HEK293 (cell line): ENCODE data around the gene DCAF15.

Experiments
- CTCF ChIA-PET: fragments of 350-600 bp; formaldehyde crosslinking; extraction: SDS; loops from one replicate; lab custom pipeline; 2021; ENCODE audit warnings: antibody characterized with exemption; lab: Yijun Ruan, JAX
- POLR2A ChIA-PET: fragments of 300-600 bp; formaldehyde crosslinking; extraction: SDS; loops from one replicate; lab custom pipeline; 2020; ENCODE audit warnings: antibody characterized with exemption, inconsistent platforms; lab: Yijun Ruan, JAX
- H3K27ac ChIP-seq: fragments of 200-500 bp; sonication (Bioruptor generic); 2 replicates; pipeline ENCODE4 v1.5.1; 2014; ENCODE audit warnings: low read depth, low read length, control low read depth, inconsistent platforms; ENCODE audit errors: extremely low read depth
- H3K36me3 ChIP-seq, 2 experiments: fragments of 200-500 bp in 1 of 2; sonication (Bioruptor generic) in 1 of 2; 1 replicate in 1 of 2; 2 replicates in 1 of 2; pipeline ENCODE4 v1.5.1; 2014 to 2017; ENCODE audit warnings: inconsistent platforms in 2 of 2, low read length in 2 of 2; ENCODE audit not compliant: control insufficient read depth in 2 of 2, insufficient read depth in 1 of 2
- H3K4me1 ChIP-seq: fragments of 200-500 bp; sonication (Bioruptor generic); 2 replicates; pipeline ENCODE4 v1.5.1; 2014; ENCODE audit warnings: mild to moderate bottlenecking, low read length, inconsistent platforms; ENCODE audit not compliant: control insufficient read depth, insufficient read depth
- H3K4me3 ChIP-seq: 2 replicates; pipeline ENCODE4 v1.5.1; 2011; ENCODE audit warnings: low read depth, mild to moderate bottlenecking, control low read depth, low read length, moderate library complexity
- H3K9me3 ChIP-seq: fragments of 200-500 bp; sonication (Bioruptor generic); 2 replicates; pipeline ENCODE4 v1.5.1; 2014; ENCODE audit warnings: low read depth, low read length, inconsistent platforms; ENCODE audit not compliant: control insufficient read depth, insufficient read depth
- BCL11A ChIP-seq: fragments of 450-650 bp; formaldehyde crosslinking; IDR thresholded peaks from 2 replicates; pipeline ENCODE4 v1.5.1; 2016; ENCODE audit warnings: low read depth, missing biosample characterization, missing genetic modification characterization
- BCL11B ChIP-seq: fragments of 450-650 bp; formaldehyde crosslinking; IDR thresholded peaks from 2 replicates; pipeline ENCODE4 v1.5.1; 2016; ENCODE audit warnings: low read depth, missing biosample characterization, missing genetic modification characterization
- KLF16 ChIP-seq: fragments of 450-650 bp; formaldehyde crosslinking; IDR thresholded peaks from 2 replicates; pipeline ENCODE4 v1.5.1; 2017; ENCODE audit warnings: missing biosample characterization, missing genetic modification characterization
- PATZ1 ChIP-seq: fragments of 450-650 bp; formaldehyde crosslinking; IDR thresholded peaks from 2 replicates; pipeline ENCODE4 v1.5.1; 2016; ENCODE audit warnings: missing biosample characterization, missing genetic modification characterization
- PRDM4 ChIP-seq: fragments of 450-650 bp; formaldehyde crosslinking; IDR thresholded peaks from 2 replicates; pipeline ENCODE4 v1.5.1; 2017; ENCODE audit warnings: missing biosample characterization, missing genetic modification characterization
- ZNF24 ChIP-seq: fragments of 450-650 bp; formaldehyde crosslinking; IDR thresholded peaks from 2 replicates; pipeline ENCODE4 v1.5.1; 2016; ENCODE audit warnings: missing biosample characterization, missing genetic modification characterization
- ZNF341 ChIP-seq: fragments of 450-650 bp; formaldehyde crosslinking; IDR thresholded peaks from 2 replicates; pipeline ENCODE4; 2016; ENCODE audit warnings: low read depth, missing biosample characterization, missing genetic modification characterization
- ZNF560 ChIP-seq: fragments of 450-650 bp; formaldehyde crosslinking; IDR thresholded peaks from 2 replicates; pipeline ENCODE4 v1.5.1; 2017; ENCODE audit warnings: missing biosample characterization, missing genetic modification characterization, borderline replicate concordance
- ZNF654 ChIP-seq: fragments of 450-650 bp; formaldehyde crosslinking; IDR thresholded peaks from 2 replicates; pipeline ENCODE4 v1.5.1; 2016; ENCODE audit warnings: low read depth, missing biosample characterization, missing genetic modification characterization
- TF ChIP-seq, protein P1 (sequence below): fragments of 450-650 bp; formaldehyde crosslinking; IDR thresholded peaks from 2 replicates; pipeline ENCODE4 v1.5.1; 2016; ENCODE audit warnings: missing biosample characterization, missing genetic modification characterization
- TF ChIP-seq, protein P2 (sequence below): fragments of 450-650 bp; formaldehyde crosslinking; IDR thresholded peaks from 2 replicates; pipeline ENCODE4 v1.5.1; 2016; ENCODE audit warnings: missing biosample characterization, missing genetic modification characterization
- TF ChIP-seq, protein P3 (sequence below): fragments of 450-650 bp; formaldehyde crosslinking; IDR thresholded peaks from 2 replicates; pipeline ENCODE4 v1.5.1; 2016; ENCODE audit warnings: missing biosample characterization, missing genetic modification characterization

The DCAF15 gene

GRCh38 chr19:13959962-13960862, 7.9 kb downstream of the DCAF15 start:
- no peak overlapping the region for H3K27ac ChIP-seq
- POLR2A ChIA-PET: interaction anchor here (0.5 to 1.3 kb wide), 2 partner anchors 71 to 633 kb away, joined by 3 to 5 read pairs; partner anchors contain the start of gene IL27RA

GRCh38 chr19:13960863-13961784, 8.8 kb downstream of the DCAF15 start:
- peaks cover 10 to 71% of the 10 kb centered on the region in 2 experiments for H3K36me3 ChIP-seq
- TF ChIP-seq ZNF24 (tag by site-specific recombination) (no peak), PATZ1 (tag by site-specific recombination) (no peak), ZNF654 (no peak)
- TF ChIP-seq, protein P1, sequence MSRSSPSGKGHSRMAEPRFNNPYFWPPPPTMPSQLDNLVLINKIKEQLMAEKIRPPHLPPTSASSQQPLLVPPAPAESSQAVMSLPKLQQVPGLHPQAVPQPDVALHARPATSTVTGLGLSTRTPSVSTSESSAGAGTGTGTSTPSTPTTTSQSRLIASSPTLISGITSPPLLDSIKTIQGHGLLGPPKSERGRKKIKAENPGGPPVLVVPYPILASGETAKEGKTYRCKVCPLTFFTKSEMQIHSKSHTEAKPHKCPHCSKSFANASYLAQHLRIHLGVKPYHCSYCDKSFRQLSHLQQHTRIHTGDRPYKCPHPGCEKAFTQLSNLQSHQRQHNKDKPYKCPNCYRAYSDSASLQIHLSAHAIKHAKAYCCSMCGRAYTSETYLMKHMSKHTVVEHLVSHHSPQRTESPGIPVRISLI: no peak
- POLR2A ChIA-PET: interaction anchor here (0.5 to 0.8 kb wide), 2 partner anchors 9 to 634 kb away, joined by 3 to 5 read pairs; partner anchors contain the start of gene DCAF15

More at GRCh38 chr19:13959962-13960862, 7.9 kb downstream of the DCAF15 start:
- H3K4me3 ChIP-seq: no peak overlapping the region
- no peaks in the 10 kb centered on the region for H3K9me3 ChIP-seq
- peaks cover 10 to 72% of the 10 kb centered on the region in 2 experiments for H3K36me3 ChIP-seq
- CTCF ChIA-PET: interaction anchor here (0.6 to 0.7 kb wide), 2 partner anchors 44 to 100 kb away, joined by 3 read pairs; no protein-coding TSS in a partner anchor
- TF ChIP-seq KLF16 (no peak), ZNF341 (tag by site-specific recombination) (0 out of 2 replicates have a peak, but pooled peaks have one; percentile 35), PRDM4 (tag by site-specific recombination) (no peak), ZNF560 (tag by site-specific recombination) (no peak), BCL11A (peak; percentile 80; the same call in 1 of the 2 replicates), BCL11B (peak; percentile 86; the same call in 1 of the 2 replicates)
- TF ChIP-seq, protein P2, sequence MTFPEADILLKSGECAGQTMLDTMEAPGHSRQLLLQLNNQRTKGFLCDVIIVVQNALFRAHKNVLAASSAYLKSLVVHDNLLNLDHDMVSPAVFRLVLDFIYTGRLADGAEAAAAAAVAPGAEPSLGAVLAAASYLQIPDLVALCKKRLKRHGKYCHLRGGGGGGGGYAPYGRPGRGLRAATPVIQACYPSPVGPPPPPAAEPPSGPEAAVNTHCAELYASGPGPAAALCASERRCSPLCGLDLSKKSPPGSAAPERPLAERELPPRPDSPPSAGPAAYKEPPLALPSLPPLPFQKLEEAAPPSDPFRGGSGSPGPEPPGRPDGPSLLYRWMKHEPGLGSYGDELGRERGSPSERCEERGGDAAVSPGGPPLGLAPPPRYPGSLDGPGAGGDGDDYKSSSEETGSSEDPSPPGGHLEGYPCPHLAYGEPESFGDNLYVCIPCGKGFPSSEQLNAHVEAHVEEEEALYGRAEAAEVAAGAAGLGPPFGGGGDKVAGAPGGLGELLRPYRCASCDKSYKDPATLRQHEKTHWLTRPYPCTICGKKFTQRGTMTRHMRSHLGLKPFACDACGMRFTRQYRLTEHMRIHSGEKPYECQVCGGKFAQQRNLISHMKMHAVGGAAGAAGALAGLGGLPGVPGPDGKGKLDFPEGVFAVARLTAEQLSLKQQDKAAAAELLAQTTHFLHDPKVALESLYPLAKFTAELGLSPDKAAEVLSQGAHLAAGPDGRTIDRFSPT (tag by site-specific recombination): 0 out of 2 replicates have a peak, but pooled peaks have one; percentile 7
- TF ChIP-seq, protein P3, sequence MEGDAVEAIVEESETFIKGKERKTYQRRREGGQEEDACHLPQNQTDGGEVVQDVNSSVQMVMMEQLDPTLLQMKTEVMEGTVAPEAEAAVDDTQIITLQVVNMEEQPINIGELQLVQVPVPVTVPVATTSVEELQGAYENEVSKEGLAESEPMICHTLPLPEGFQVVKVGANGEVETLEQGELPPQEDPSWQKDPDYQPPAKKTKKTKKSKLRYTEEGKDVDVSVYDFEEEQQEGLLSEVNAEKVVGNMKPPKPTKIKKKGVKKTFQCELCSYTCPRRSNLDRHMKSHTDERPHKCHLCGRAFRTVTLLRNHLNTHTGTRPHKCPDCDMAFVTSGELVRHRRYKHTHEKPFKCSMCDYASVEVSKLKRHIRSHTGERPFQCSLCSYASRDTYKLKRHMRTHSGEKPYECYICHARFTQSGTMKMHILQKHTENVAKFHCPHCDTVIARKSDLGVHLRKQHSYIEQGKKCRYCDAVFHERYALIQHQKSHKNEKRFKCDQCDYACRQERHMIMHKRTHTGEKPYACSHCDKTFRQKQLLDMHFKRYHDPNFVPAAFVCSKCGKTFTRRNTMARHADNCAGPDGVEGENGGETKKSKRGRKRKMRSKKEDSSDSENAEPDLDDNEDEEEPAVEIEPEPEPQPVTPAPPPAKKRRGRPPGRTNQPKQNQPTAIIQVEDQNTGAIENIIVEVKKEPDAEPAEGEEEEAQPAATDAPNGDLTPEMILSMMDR (tag by site-specific recombination): 0 out of 2 replicates have a peak, but pooled peaks have one; percentile 57
- peaks cover 3% of the 10 kb centered on the region; the same call in 1 of the 2 replicates for H3K4me1 ChIP-seq

More at GRCh38 chr19:13960863-13961784, 8.8 kb downstream of the DCAF15 start:
- CTCF ChIA-PET: interaction anchor here (0.7 kb wide), 1 partner anchor 99 kb away, joined by 3 read pairs; no protein-coding TSS in a partner anchor
- Histone ChIP-seq H3K9me3 (no peaks in the 10 kb centered on the region), H3K4me3 (no peak overlapping the region), H3K4me1 (peaks cover 3% of the 10 kb centered on the region; the same call in 1 of the 2 replicates), H3K27ac (no peak overlapping the region)
